Glutamatergic neuron (in vitro differentiated cells): ENCODE data around the gene ANXA4. TPM values are rescaled to one million over a fixed set of nuclear protein-coding genes. Genes with fewer than 3 reads are reported as not detected.

ENCODE experiments used
- DNase-seq: peaks from one replicate; pipeline ENCODE4 v3.0.0; 2022
- H3K27ac Mint-ChIP-seq: one replicate; pipeline ENCODE4 v1.8.0; 2020; ENCODE audit warnings: mild to moderate bottlenecking, mixed read lengths, inconsistent platforms; ENCODE audit not compliant: unreplicated experiment
- H3K27me3 Mint-ChIP-seq: one replicate; pipeline ENCODE4 v1.8.0; 2020; ENCODE audit warnings: mild to moderate bottlenecking, moderate library complexity, mixed read lengths, inconsistent platforms; ENCODE audit not compliant: unreplicated experiment
- H3K36me3 Mint-ChIP-seq: one replicate; pipeline ENCODE4 v1.8.0; 2020; ENCODE audit warnings: mild to moderate bottlenecking, mixed read lengths, inconsistent platforms; ENCODE audit not compliant: unreplicated experiment
- H3K4me1 Mint-ChIP-seq: one replicate; pipeline ENCODE4 v1.8.0; 2020; ENCODE audit warnings: mild to moderate bottlenecking, low read depth, mixed read lengths, inconsistent platforms; ENCODE audit not compliant: unreplicated experiment
- H3K4me3 Mint-ChIP-seq: one replicate; pipeline ENCODE4 v1.8.0; 2020; ENCODE audit warnings: mild to moderate bottlenecking, mixed read lengths, inconsistent platforms; ENCODE audit not compliant: unreplicated experiment
- H3K9me3 Mint-ChIP-seq: one replicate; pipeline ENCODE4 v1.8.0; 2020; ENCODE audit warnings: mild to moderate bottlenecking, moderate library complexity, mixed read lengths, inconsistent platforms; ENCODE audit not compliant: unreplicated experiment
- total RNA-seq: library from RNA; stranded (reverse); fragmentation: NEBNext Ultra II Directional; extraction: Animal tissue kit (Norgen Biotek cat#: 25700); gene quantifications from one replicate; pipeline ENCODE4 v1.2.1, GENCODE V29; 2021; ENCODE audit not compliant: unreplicated experiment
- TF ChIP-seq, protein P1 (sequence below): fragments of 200-600 bp; sonication (generic); IDR thresholded peaks from one replicate; pipeline ENCODE4 v1.5.0; 2021; ENCODE audit not compliant: partially characterized antibody, unreplicated experiment

The ANXA4 gene
- total RNA-seq, 1 donor from 2014 or later = 3.1 TPM

DNA sequence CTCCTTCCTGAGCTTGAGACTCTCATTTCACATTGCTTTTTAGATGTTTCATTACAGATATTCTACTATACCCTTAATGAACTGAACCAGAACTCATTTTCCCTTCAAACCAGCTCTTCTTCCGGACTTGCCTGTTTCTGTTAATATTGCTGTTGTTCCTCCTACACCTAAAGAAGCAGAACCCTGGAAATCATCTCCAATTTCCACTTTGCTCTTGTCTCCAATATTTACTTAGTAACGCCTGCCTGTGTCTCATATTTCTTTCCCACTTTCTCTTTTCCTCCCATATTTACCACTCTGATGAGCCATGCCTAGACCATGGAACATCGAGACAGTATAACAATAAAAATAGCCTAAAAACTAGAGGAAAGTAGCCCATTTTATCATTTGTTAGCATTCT is 69.7 kb downstream of the ANXA4 start:
- Mint-ChIP-seq H3K9me3 (no peaks in the 10 kb centered on the region), H3K36me3 (no peaks in the 10 kb centered on the region), H3K27ac (no peak overlapping the region), H3K27me3 (peaks cover 2% of the 10 kb centered on the region), H3K4me1 (no peaks in the 10 kb centered on the region), H3K4me3 (no peak overlapping the region)
- no peak for DNase-seq
- TF ChIP-seq, protein P1, sequence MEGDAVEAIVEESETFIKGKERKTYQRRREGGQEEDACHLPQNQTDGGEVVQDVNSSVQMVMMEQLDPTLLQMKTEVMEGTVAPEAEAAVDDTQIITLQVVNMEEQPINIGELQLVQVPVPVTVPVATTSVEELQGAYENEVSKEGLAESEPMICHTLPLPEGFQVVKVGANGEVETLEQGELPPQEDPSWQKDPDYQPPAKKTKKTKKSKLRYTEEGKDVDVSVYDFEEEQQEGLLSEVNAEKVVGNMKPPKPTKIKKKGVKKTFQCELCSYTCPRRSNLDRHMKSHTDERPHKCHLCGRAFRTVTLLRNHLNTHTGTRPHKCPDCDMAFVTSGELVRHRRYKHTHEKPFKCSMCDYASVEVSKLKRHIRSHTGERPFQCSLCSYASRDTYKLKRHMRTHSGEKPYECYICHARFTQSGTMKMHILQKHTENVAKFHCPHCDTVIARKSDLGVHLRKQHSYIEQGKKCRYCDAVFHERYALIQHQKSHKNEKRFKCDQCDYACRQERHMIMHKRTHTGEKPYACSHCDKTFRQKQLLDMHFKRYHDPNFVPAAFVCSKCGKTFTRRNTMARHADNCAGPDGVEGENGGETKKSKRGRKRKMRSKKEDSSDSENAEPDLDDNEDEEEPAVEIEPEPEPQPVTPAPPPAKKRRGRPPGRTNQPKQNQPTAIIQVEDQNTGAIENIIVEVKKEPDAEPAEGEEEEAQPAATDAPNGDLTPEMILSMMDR = no peak

DNA sequence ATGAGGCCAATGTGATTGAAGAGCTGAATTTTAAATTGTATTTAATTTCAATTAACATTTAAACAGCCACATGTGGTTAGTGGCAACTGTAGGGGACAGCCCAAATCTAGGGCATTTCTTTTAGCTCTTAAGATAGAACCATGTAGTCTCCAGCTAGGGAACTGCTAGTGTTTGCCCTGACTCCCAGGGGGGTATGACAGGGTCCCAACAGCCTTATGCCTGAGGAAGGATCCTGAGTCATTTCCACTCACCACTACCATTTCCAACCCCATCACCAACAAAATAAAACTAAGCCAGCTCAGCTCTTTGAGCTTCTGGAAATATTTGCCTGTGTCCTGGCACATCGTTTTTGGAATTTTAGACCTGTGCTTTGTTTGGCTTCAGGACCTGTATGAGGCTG is 73.8 kb downstream of the ANXA4 start:
- peaks cover 2% of the 10 kb centered on the region for H3K27me3 Mint-ChIP-seq
- no peak overlapping the region for H3K4me3 Mint-ChIP-seq
- H3K4me1 Mint-ChIP-seq = peaks cover 2% of the 10 kb centered on the region
- TF ChIP-seq, protein P1 = no peak
- H3K36me3 Mint-ChIP-seq = no peaks in the 10 kb centered on the region
- H3K9me3 Mint-ChIP-seq = no peaks in the 10 kb centered on the region
- no peak for DNase-seq
- no peak overlapping the region for H3K27ac Mint-ChIP-seq

DNA sequence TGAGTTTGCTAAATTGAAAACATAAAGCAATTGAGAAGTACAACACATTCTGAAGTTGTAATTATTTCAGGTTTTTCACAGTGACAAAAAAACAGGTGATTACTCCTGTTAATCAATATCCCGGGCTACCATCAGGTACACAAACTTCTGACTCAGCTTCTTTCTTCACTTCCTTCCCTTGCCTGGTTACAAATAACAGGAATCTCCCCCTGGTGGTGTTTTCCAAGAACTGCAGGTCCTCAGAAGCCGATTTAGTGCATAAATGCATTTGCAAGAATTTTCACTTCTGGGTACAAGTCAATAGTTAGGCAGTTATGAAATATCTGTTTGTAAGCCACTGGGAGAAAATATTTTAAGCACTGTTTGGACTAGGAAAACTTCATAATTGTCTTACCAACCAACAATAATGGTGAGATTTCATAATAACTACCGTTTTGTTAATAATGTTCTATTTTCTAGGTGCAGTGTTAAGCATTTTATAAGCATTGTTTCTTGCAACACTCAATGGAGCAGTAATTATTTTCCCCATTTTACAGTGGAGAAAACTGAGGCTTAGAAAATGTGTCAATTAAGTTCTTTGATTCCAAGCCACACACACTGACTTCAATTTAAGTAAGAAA is 75.1 kb downstream of the ANXA4 start:
- no peaks in the 10 kb centered on the region for H3K9me3 Mint-ChIP-seq
- DNase-seq = peak; percentile 60
- TF ChIP-seq, protein P1 = peak; percentile 98
- H3K4me1 Mint-ChIP-seq = peaks cover 2% of the 10 kb centered on the region
- H3K4me3 Mint-ChIP-seq = no peak overlapping the region
- no peak overlapping the region for H3K27ac Mint-ChIP-seq
- H3K27me3 Mint-ChIP-seq = no peaks in the 10 kb centered on the region
- H3K36me3 Mint-ChIP-seq = no peaks in the 10 kb centered on the region

DNA sequence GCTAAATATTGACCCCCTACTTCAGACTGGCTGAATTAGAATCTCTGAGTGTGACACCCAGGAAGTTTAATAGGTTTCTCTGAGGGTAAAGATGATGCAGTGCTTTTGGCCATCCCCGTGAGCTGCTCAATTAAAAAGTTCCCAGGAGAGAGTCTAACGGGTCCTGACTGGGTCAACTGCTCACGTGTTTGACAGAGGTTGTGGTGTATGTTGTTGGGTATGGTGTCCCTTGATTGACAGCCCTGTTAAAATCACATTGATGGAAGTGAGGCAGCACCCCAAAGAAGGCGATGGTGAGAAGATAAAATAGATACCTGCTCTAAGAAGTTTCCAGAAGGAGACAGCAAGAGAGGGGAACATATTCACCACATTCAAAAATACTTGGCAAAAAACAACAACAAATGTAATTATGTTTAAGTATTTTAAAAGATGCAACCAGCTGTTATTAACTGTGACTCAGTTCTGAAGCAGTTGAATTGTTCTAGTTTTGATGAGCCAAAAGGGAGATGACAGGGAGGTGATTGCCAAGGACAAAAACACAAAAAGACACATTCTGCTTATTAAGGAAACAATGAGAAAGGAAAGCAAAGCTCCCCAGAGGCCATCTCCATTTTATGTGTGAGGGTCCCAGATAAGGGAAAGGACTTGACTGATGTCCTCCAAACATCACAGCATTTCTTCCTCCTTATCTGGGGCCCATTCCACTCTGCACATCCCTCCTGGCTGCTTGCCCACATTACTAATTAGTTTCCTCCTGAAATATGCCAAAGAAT is 76.0 kb downstream of the ANXA4 start:
- TF ChIP-seq, protein P1 = no peak
- DNase-seq = no peak
- Mint-ChIP-seq H3K9me3 (no peaks in the 10 kb centered on the region), H3K36me3 (no peaks in the 10 kb centered on the region), H3K27ac (no peak overlapping the region), H3K4me1 (peaks cover 2% of the 10 kb centered on the region), H3K27me3 (no peaks in the 10 kb centered on the region), H3K4me3 (no peak overlapping the region)
